Nephron (organoid): ENCODE measurements around the gene GPC3.
"Not testable (repeated sequence)": the region's sequence is repeated elsewhere in the genome, so short reads cannot be mapped to it uniquely, and the experiment has no call there.

Experiments used
- H3K27ac Mint-ChIP-seq, 3 experiments: 2 replicates each; pipeline ENCODE4 v1.8.0; 2020; ENCODE audit warnings: mixed read lengths in 3 of 3, mild to moderate bottlenecking in 2 of 3, moderate library complexity in 1 of 3
- H3K27me3 Mint-ChIP-seq: 2 replicates; pipeline ENCODE4 v1.8.0; 2021; ENCODE audit warnings: low read depth, mild to moderate bottlenecking, moderate library complexity, mixed read lengths
- H3K36me3 Mint-ChIP-seq: 2 replicates; pipeline ENCODE4 v1.8.0; 2020; ENCODE audit warnings: low read depth, mixed read lengths
- H3K4me1 Mint-ChIP-seq: 2 replicates; pipeline ENCODE4 v1.8.0; 2020; ENCODE audit warnings: mixed read lengths
- H3K4me3 Mint-ChIP-seq, 3 experiments: 2 replicates each; pipeline ENCODE4 v1.8.0; 2020; ENCODE audit warnings: mild to moderate bottlenecking in 3 of 3, mixed read lengths in 3 of 3, moderate library complexity in 2 of 3
- H3K9me3 Mint-ChIP-seq: 2 replicates; pipeline ENCODE4 v1.8.0; 2020; ENCODE audit warnings: mixed read lengths
- CTCF ChIP-seq, 3 experiments: fragments of 200-600 bp; sonication (generic); IDR thresholded peaks; one replicate each; pipeline ENCODE4 v1.5.0; 2021; ENCODE audit warnings: antibody characterized with exemption in 3 of 3; ENCODE audit not compliant: unreplicated experiment in 3 of 3

GPC3 gene

GRCh38 chrX:133783274-133783673 is 202.1 kb downstream of the GPC3 start:
- TF ChIP-seq CTCF (IDR thresholded peaks at IDR 0.05; ENCODE audit: unreplicated experiment in 3 of 3) = no peak
- no peaks in the 10 kb centered on the region for H3K36me3 Mint-ChIP-seq
- H3K9me3 Mint-ChIP-seq = no peaks in the 10 kb centered on the region
- peaks cover 59% of the 10 kb centered on the region for H3K4me1 Mint-ChIP-seq
- peak overlapping the region; percentile 69 to 88 (median 71) for H3K27ac Mint-ChIP-seq
- no peaks in the 10 kb centered on the region for H3K27me3 Mint-ChIP-seq
- H3K4me3 Mint-ChIP-seq = no peak overlapping the region

DNA sequence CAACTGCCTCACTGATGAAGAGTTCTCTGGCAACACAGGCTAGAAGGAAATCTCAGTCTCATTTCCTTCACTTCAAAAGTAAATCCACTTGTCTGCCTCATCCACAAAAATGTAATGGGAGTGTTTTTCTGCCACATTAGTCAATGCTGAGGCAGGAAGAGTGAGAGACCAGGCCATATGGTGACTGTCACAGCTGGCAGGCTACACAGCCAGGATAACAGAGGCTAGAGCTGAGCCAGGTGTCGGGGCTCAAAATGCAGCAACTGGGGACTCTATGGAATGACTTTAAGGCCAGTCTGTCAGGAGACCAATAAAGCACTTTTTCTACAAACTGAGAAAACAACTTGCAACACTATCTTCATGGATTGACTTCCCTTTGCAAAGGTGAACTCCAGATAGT is 204.2 kb downstream of the GPC3 start:
- no peaks in the 10 kb centered on the region for H3K9me3 Mint-ChIP-seq
- TF ChIP-seq CTCF (IDR thresholded peaks at IDR 0.05; ENCODE audit: unreplicated experiment in 3 of 3) = no peak
- peaks cover 4% of the 10 kb centered on the region for H3K36me3 Mint-ChIP-seq
- H3K4me3 Mint-ChIP-seq = no peak overlapping the region
- no peaks in the 10 kb centered on the region for H3K27me3 Mint-ChIP-seq
- peak overlapping the region; percentile 69 to 88 (median 71) for H3K27ac Mint-ChIP-seq
- peaks cover 58% of the 10 kb centered on the region for H3K4me1 Mint-ChIP-seq

DNA sequence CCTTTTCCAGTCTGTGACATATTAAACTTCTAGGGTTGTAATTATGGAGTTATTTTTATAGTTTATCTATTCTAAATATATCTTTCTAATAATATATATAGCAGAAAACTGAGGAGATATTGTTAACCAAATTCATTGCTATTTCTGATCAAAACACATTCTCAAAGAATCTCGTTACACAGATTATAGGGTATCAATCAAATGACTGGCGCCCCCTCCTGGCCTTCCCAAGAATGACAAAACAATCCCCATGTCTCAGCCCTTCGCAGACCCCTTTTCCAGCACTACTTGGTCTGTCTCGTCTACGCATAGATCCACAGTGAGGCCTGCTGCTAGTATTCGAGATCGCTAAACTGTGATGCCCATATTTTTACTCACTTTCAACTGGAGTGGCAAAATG is 209.3 kb downstream of the GPC3 start:
- H3K9me3 Mint-ChIP-seq = no peaks in the 10 kb centered on the region
- no peaks in the 10 kb centered on the region for H3K27me3 Mint-ChIP-seq
- peaks cover 28% of the 10 kb centered on the region for H3K4me1 Mint-ChIP-seq
- no peak overlapping the region for H3K27ac Mint-ChIP-seq
- peak; percentile 36 to 55 (median 49) for TF ChIP-seq CTCF (IDR thresholded peaks at IDR 0.05; ENCODE audit: unreplicated experiment in 3 of 3)
- H3K36me3 Mint-ChIP-seq = peaks cover 4% of the 10 kb centered on the region
- no peak overlapping the region for H3K4me3 Mint-ChIP-seq

DNA sequence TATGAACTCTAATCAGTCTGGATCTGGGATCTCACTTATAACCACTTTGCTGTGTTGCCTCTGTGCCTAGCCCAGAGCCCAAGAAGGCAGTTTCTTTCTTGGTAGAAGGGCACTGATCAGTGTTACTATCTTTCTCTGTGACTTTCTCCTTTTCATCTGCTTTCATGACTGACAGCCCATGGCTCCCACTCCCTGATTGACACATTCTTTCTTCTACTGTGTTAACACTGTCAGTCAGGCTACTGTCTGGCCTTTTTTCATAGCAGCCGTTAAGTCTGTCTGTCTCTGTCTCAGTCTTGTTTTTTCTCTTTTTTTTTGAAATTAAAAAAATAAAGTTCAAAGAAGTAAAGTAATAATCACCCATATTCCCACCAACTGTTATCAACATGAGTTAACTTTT is 210.6 kb downstream of the GPC3 start:
- H3K9me3 Mint-ChIP-seq = no peaks in the 10 kb centered on the region
- no peak overlapping the region for H3K27ac Mint-ChIP-seq
- TF ChIP-seq CTCF (IDR thresholded peaks at IDR 0.05; ENCODE audit: unreplicated experiment in 3 of 3) = no peak
- no peaks in the 10 kb centered on the region for H3K27me3 Mint-ChIP-seq
- peaks cover 21% of the 10 kb centered on the region for H3K4me1 Mint-ChIP-seq
- peaks cover 4% of the 10 kb centered on the region for H3K36me3 Mint-ChIP-seq
- H3K4me3 Mint-ChIP-seq = no peak overlapping the region

DNA sequence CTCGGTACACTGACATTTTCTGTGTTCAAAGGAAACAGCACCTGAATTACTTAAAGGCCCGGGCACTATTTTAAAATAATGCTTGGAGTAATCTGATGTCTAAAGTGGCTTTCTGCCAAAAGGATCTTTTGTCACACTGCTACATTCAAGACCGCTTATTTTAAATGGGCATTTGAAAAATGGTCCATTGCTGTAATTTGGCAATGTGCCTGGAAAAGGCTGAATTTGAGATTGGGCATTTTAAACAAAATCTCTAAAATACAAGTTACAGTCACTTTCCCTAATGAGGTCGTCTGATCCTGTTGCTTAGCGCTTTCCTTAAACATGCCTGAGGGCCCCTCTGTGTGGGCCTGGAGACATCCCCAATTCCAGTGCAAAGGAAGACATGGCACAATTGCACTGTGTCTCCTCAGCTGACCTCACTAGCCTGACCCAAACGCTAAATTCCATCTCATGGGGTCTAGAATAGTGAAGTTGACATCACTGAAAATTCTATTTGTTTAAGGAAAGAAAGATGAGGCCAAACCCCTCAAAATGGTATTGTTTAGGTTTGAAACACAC is 214.2 kb downstream of the GPC3 start:
- Mint-ChIP-seq H3K27me3 (no peaks in the 10 kb centered on the region), H3K36me3 (peaks cover 8% of the 10 kb centered on the region), H3K4me3 (no peak overlapping the region), H3K4me1 (peaks cover 12% of the 10 kb centered on the region), H3K9me3 (no peaks in the 10 kb centered on the region), H3K27ac (peak overlapping the region in 1 of 3 experiments; percentile 8)
- TF ChIP-seq CTCF (IDR thresholded peaks at IDR 0.05; ENCODE audit: unreplicated experiment in 3 of 3) = no peak

- H3K27ac Mint-ChIP-seq, H3K4me3 Mint-ChIP-seq, H3K27me3 Mint-ChIP-seq, H3K9me3 Mint-ChIP-seq, H3K4me1 Mint-ChIP-seq: not testable (repeated sequence)
- H3K36me3 Mint-ChIP-seq = peaks cover 34% of the 10 kb centered on the region
Measured at GRCh38 chrX:133762976-133763548, 222.3 kb downstream of the GPC3 start.
